Hematopoietic multipotent progenitor cell treated with erythropoietin and hydrocortisone succinate and interleukin-3 and kit ligand, for 6 days (in vitro differentiated cells): ENCODE results near the gene CTU2.

Experiments used
- DNase-seq: peaks from one replicate; pipeline ENCODE4 v3.0.0-alpha.2; 2015

Gene CTU2

DNA sequence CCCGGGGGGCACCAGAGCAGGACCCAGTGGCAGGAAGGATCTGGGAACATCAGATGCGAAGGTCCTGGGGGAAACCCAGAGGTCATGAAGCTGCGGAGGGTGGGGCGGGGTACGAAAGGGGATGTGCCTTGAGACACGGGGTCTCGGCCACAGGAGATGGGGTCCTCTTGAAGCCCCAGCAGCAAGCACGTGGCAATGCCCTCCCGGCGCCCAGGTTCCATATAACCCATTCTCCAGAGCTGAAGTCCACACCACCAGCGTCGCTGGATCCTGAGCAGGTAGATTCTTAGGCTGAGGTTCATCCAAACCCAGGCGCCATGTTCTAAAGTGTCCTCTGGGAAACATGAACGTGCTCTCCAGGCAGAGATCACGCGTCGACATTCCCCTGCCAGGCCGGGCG, 57.8 kb downstream of the CTU2 start:
- DNase-seq = no peak

DNA sequence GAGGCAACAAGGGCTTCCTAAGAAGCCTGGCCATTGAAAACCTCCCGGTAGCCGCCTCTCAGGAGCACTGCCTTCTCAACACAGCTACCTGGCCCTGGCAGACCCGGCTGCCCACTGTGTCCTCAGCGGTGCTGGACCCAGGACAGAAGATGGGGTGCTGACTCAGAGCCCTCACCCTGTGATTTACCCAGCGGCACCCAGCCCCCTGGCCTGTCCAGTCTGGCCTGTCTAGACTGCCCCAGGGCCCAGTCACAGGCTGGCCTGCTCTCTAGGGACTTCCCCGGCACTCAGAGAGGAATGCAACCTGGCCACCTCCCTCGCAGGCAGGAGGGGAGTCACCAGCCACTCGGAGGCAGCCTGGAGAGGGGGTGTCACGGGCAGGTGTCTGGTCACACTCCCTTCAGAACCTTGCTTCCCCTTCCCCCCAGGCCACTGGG, 58.6 kb downstream of the CTU2 start:
- DNase-seq = no peak
